OCI-LY7 (cell line): ENCODE results near the gene RAPGEF3. TPM values are rescaled to one million over a fixed set of nuclear protein-coding genes. Genes with fewer than 3 reads are reported as not detected.
A peak's percentile ranks its signal among the peaks of the same experiment; 100 is the strongest.

Experiments used
- BruUV-seq: library from RNA; stranded (reverse); fragments of 400-500 nt; replicated peaks from 2 replicates; lab custom pipeline; 2021; lab: Mats Ljungman, UMichigan
- CTCF ChIA-PET: fragments of 300-600 bp; sonication (Branson Sonifier 250); formaldehyde crosslinking; loops from one replicate; lab custom pipeline; 2022; ENCODE audit warnings: antibody characterized with exemption; ENCODE audit not compliant: unreplicated experiment; lab: Charles Lee
- POLR2A ChIA-PET: fragments of 300-600 bp; sonication (Branson Sonifier 250); formaldehyde crosslinking; loops from one replicate; lab custom pipeline; 2022; ENCODE audit warnings: antibody characterized with exemption; lab: Charles Lee
- DNase-seq: peaks from one replicate; pipeline ENCODE4 v3.0.0-alpha.2; 2015; ENCODE audit warnings: low spot score
- H2AFZ ChIP-seq: fragments of 200-600 bp; sonication (generic), shearing (Covaris generic); 2 replicates; pipeline ENCODE4 v1.6.1; 2014; ENCODE audit warnings: mild to moderate bottlenecking, antibody characterized with exemption, low read length, moderate library complexity
- H3K27ac ChIP-seq: fragments of 200-600 bp; sonication (generic); 2 replicates; pipeline ENCODE4 v1.5.1; 2014; ENCODE audit warnings: mixed run types, low read depth, mild to moderate bottlenecking, moderate library complexity, low read length, inconsistent platforms; ENCODE audit not compliant: poor library complexity, severe bottlenecking
- H3K36me3 ChIP-seq: fragments of 200-600 bp; sonication (generic); 2 replicates; pipeline ENCODE4 v1.6.1; 2014; ENCODE audit warnings: mild to moderate bottlenecking, antibody characterized with exemption, low read length, moderate library complexity, mixed read lengths; ENCODE audit not compliant: insufficient read depth
- H3K4me1 ChIP-seq: fragments of 200-600 bp; sonication (generic); 2 replicates; pipeline ENCODE4 v1.5.1; 2014; ENCODE audit warnings: mild to moderate bottlenecking, low read length; ENCODE audit not compliant: insufficient read depth, poor library complexity, severe bottlenecking
- H3K4me2 ChIP-seq: fragments of 200-600 bp; sonication (generic); 2 replicates; pipeline ENCODE4 v1.6.1; 2014; ENCODE audit warnings: mild to moderate bottlenecking, low read length
- H3K4me3 ChIP-seq: fragments of 200-600 bp; sonication (generic); 2 replicates; pipeline ENCODE4 v1.5.1; 2014; ENCODE audit warnings: mild to moderate bottlenecking, low read depth, low read length; ENCODE audit not compliant: poor library complexity, severe bottlenecking
- H3K79me2 ChIP-seq: fragments of 200-600 bp; sonication (generic); 2 replicates; pipeline ENCODE4 v1.6.1; 2016; ENCODE audit warnings: low read depth, mild to moderate bottlenecking, low read length, moderate library complexity, mixed read lengths; ENCODE audit not compliant: insufficient read depth
- H3K9me2 ChIP-seq: fragments of 200-600 bp; sonication (generic); 2 replicates; pipeline ENCODE4 v1.6.1; 2016; ENCODE audit warnings: mild to moderate bottlenecking, low read length, mixed read lengths; ENCODE audit not compliant: insufficient read depth
- H3K9me3 ChIP-seq: fragments of 200-600 bp; sonication (generic); 2 replicates; pipeline ENCODE4 v1.6.1; 2014; ENCODE audit warnings: mild to moderate bottlenecking, mixed run types, low read length, mixed read lengths
- H4K20me1 ChIP-seq: fragments of 200-600 bp; sonication (generic); 2 replicates; pipeline ENCODE4 v1.6.1; 2014; ENCODE audit warnings: mild to moderate bottlenecking, antibody characterized with exemption, low read length, moderate library complexity, mixed read lengths; ENCODE audit not compliant: insufficient read depth
- EZH2phosphoT487 ChIP-seq: fragments of 200-600 bp; sonication (generic); IDR thresholded peaks from 2 replicates; pipeline ENCODE4 v1.6.1; 2018; ENCODE audit warnings: low read depth, borderline replicate concordance, mild to moderate bottlenecking, mixed run types, antibody characterized with exemption, low read length, moderate library complexity, mixed read lengths
- intact Hi-C: fragments of 100-400 bp; cut with micrococcal nuclease; formaldehyde crosslinking; loops from one replicate; pipeline ENCODE4 v1.10.0; 2022; ENCODE audit not compliant: unreplicated experiment
- total RNA-seq, 2 experiments: library from RNA; depleted of rRNA in 1 of 2; stranded (reverse); fragments of >200 nt in 1 of 2; shearing (Covaris generic) in 1 of 2; gene quantifications; 2 replicates each; pipeline ENCODE4 v1.2.3, GENCODE V29; 2014 to 2022
- TF ChIP-seq, protein P1 (sequence below): fragments of 200-600 bp; sonication (generic); conservative IDR thresholded peaks from 2 replicates; pipeline ENCODE4 v1.5.1; 2014; ENCODE audit warnings: mild to moderate bottlenecking, antibody characterized with exemption, low read length, moderate library complexity, mixed read lengths

RAPGEF3 gene
- total RNA-seq, 2 experiments from 2014 or later: 0.69 to 4.7 TPM

DNA sequence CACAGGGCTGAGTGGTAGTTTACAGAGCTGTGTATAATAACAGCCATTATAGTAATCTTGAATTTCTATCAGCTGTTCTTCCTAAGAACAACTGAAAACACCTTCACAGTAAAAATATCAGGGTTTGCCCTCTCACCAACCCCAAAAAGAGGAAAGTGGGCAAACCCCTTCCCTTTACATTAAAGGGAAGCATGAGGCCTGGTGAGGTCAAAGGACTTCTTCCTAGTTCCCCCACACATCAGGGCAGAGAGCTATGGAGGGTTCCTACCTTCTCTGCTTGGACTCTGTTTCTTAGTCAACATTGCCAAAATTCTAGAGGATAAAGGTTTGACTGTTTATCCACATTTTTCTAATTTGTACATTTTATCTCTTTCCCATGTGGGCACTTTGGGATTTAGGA lies 48.4 kb downstream of the RAPGEF3 start:
- peak overlapping the region; percentile 53; the same call in 1 of the 2 replicates for H2AFZ ChIP-seq
- H3K9me3 ChIP-seq: no peaks in the 10 kb centered on the region
- no peak for DNase-seq
- POLR2A ChIA-PET: interaction anchor here (0.8 kb wide), 1 partner anchor 57 kb away, joined by 4 read pairs; no protein-coding TSS in a partner anchor
- peaks cover 36% of the 10 kb centered on the region for H3K4me1 ChIP-seq
- no peak overlapping the region for H3K4me3 ChIP-seq
- no peaks in the 10 kb centered on the region for H3K9me2 ChIP-seq
- no peaks in the 10 kb centered on the region for H4K20me1 ChIP-seq
- peak overlapping the region; percentile 6 for H3K27ac ChIP-seq
- intact Hi-C loops: no loop called here
- no TSS peak for BruUV-seq
- CTCF ChIA-PET: interaction anchor here (1.0 to 1.2 kb wide), 2 partner anchors 57 to 126 kb away, joined by 4 to 6 read pairs; no protein-coding TSS in a partner anchor
- no peak for TF ChIP-seq EZH2phosphoT487
- TF ChIP-seq, protein P1, sequence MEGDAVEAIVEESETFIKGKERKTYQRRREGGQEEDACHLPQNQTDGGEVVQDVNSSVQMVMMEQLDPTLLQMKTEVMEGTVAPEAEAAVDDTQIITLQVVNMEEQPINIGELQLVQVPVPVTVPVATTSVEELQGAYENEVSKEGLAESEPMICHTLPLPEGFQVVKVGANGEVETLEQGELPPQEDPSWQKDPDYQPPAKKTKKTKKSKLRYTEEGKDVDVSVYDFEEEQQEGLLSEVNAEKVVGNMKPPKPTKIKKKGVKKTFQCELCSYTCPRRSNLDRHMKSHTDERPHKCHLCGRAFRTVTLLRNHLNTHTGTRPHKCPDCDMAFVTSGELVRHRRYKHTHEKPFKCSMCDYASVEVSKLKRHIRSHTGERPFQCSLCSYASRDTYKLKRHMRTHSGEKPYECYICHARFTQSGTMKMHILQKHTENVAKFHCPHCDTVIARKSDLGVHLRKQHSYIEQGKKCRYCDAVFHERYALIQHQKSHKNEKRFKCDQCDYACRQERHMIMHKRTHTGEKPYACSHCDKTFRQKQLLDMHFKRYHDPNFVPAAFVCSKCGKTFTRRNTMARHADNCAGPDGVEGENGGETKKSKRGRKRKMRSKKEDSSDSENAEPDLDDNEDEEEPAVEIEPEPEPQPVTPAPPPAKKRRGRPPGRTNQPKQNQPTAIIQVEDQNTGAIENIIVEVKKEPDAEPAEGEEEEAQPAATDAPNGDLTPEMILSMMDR: no peak
- H3K79me2 ChIP-seq: peaks cover 29% of the 10 kb centered on the region
- peak overlapping the region; percentile 95 for H3K4me2 ChIP-seq
- H3K36me3 ChIP-seq: no peaks in the 10 kb centered on the region

DNA sequence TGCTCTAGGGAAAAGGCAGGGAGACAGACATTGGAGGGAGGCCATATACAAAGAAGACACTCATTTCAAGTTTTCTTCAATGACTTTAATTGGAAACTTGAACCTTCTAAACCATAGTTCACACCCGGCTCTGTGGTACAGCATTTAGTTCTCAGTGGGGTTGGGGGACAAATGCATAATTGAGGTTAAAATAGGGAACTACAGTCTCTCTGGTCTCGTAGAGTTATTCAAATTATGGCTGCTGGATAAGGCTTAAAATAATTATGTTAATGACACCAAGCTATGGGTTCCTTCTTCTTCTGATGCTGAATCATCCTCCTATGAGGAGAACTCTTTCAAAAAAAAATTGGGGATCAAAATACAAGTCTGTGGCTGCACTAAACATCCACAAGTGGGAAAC lies 49.0 kb downstream of the RAPGEF3 start:
- no TSS peak for BruUV-seq
- peak; percentile 29 for DNase-seq
- intact Hi-C loops: loop anchor here (5.0 kb wide), 1 partner anchor 253 kb away; the partner anchor contains the start of gene TMEM106C

More for the DNA sequence above, 49.0 kb downstream of the RAPGEF3 start:
- peak overlapping the region; percentile 83 for H3K27ac ChIP-seq
- H3K9me2 ChIP-seq: no peaks in the 10 kb centered on the region
- H3K4me3 ChIP-seq: peak overlapping the region; percentile 29
- TF ChIP-seq, protein P1: no peak
- TF ChIP-seq EZH2phosphoT487: no peak
- POLR2A ChIA-PET: interaction anchor here (0.6 to 0.9 kb wide), 3 partner anchors 23 to 170 kb away, joined by 3 to 4 read pairs (median 3); no protein-coding TSS in a partner anchor
- H4K20me1 ChIP-seq: 0 out of 2 replicates have a peak, but pooled peaks cover 5% of the 10 kb centered on the region
- peaks cover 35% of the 10 kb centered on the region for H3K79me2 ChIP-seq
- H3K4me1 ChIP-seq: peaks cover 42% of the 10 kb centered on the region
- peak overlapping the region; percentile 53; the same call in 1 of the 2 replicates for H2AFZ ChIP-seq
- no peaks in the 10 kb centered on the region for H3K36me3 ChIP-seq
- H3K9me3 ChIP-seq: no peaks in the 10 kb centered on the region
- peak overlapping the region; percentile 95 for H3K4me2 ChIP-seq
- CTCF ChIA-PET: interaction anchor here (1.0 to 1.2 kb wide), 2 partner anchors 57 to 126 kb away, joined by 4 to 6 read pairs; no protein-coding TSS in a partner anchor
